Fibroblast of skin of scalp (primary cell): Measurements from ENCODE around the gene FANCC.
"Not testable (repeated sequence)": the region's sequence is repeated elsewhere in the genome, so short reads cannot be mapped to it uniquely, and the experiment has no call there.

Experiments
- DNase-seq: peaks from one replicate; pipeline ENCODE4 v3.0.0-alpha.2; 2013

FANCC gene

DNA sequence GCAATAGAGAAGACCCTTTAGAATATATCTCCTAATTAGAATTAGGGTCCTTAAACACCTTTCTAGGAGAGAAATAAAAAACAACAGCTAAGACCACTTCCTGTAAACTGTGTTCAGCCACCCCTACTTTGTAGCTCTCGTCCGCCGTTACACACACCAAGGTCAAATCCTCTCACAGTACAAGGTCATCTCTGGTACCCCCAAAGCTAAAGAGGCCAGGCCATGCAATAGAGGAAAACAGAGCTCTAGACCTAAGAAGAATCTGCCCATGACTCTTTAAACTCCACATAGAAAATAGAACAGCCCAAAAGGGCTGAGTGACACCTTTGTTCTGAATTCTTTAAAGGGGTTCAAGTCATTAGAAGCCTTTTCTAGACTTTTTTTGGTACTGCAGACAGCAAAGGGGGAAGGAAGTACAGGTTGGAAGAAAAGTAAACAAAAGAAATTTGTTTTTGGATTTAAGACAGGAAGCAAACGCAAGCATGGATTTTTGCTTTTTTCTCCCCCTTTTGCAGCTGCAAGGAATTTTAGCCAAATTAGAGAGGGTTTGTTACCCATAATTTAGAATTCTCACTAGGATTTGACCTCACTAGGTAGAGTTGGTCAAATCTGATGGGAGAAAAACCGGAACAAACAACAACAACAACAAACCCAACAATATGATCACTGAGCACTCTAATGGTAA is 13.4 kb upstream of the FANCC start:
- DNase-seq = no peak

GRCh38 chr9:95329061-95329460 is 11.6 kb upstream of the FANCC start:
- DNase-seq = not testable (repeated sequence)

DNA sequence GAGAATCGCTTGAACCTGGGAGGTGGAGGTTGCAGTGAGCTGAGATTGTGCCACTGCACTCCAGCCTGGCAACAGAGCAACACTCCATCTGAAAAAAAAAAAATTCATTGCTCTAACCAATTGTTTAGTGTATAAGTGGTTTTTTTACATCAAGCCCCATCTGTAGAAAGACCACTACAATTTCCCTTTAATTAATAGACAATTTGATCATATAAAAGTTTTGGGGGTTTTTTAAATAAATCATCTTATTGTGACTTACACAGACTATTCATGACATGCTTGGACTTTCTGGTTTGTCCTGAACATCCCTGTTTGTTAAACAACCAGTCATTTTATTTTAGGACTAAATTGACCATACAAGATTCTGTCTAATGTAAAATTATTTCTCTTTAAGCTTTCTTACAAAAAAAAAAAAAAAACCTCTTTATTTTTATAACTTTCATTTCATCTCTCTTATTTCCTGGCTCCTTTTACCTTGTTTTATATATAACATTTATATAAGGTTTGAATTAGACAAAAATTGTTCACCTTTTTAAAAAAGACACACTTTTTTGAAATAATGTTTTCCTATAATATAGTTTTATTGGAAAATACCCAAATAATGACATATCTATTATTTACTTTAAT is 9.8 kb upstream of the FANCC start:
- no peak for DNase-seq

GRCh38 chr9:95325221-95325620 is 7.7 kb upstream of the FANCC start:
- DNase-seq = no peak

DNA sequence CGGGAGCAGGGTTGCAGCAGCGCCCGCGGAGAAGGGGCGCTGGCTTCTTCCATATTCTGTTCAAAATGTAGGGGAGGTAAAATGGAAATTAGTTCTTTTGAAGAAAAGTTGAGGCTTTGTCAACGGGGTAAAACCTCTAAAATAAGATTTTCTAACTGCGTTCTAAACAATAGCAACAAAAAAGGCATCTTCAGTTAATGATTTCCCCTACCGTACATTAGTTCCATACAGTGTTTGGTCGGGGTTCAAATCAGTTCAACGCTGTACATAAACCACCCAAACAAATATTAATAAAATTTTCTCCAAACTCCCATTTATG is 343 bp upstream of the FANCC start:
- no peak for DNase-seq

DNA sequence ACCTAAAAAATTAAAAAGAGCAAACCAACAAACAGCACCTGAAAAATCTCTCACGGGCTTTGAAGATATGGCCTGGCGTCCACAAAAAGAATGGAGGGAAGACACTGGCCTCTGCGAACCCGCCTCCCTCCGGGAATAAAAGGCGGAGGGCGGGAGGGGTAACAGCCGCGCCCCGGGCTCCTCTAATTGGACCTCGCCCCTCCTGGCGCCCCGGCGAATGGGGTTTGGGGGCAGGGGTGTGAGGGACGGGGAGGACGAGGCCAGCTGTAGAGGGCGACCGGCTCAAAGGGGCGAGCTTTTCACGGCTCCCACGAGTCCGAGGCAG is 753 bp downstream of the FANCC start:
- DNase-seq = peak; percentile 74

GRCh38 chr9:95316274-95316673 is 1.2 kb downstream of the FANCC start:
- no peak for DNase-seq

DNA sequence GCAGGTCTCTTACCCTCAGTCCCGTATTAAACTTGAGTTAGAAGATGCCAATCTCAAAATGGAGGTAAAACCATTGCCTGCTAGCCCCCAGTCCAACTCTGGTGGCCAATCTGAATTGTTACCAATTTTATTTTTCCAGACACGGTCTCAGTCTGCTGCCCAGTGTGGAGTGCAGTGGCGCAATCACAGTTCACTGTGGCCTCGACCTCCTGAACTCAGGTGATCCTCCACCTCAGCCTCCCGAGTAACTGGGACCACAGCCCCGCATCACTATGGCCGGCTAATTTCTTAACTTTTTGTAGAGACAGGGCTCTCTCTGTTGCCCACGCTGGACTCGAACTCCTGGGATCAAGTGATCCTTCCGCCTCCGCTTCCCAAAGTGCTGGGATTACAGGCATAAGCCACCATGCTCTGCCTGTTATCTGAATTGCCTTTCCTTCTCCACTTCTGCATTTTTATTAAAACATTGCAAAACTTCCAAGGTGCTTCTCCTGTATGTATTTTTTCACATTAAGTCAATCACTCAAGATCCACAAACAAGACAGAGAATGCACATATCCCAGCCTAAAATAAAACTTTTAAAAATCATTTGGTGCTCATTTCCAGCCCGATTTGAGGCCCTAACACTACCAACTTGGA is 2.3 kb downstream of the FANCC start:
- no peak for DNase-seq

DNA sequence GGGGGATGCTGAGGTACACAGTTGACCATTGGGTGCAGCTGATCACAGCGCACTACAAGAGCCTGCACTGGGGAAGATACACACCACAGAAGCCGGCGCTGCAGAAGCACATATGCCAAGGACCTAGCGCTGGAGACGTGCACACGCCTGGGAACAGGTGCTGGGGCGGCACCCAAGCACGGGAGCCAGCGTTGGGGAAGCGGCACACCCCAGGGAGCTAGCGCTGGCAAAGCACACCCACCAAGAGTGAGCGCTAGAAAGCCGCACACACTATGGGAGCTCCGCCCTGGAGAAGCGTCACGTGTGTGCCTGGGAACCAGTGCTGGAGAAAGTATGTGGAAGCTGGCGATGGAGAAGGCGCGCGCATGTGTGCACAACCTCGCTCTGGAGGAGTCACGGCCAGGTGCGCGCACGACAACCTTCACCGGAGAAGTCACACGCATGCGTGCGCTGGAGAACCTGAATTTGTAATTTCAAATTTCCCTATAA is 4.5 kb downstream of the FANCC start:
- peak; percentile 56 for DNase-seq

DNA sequence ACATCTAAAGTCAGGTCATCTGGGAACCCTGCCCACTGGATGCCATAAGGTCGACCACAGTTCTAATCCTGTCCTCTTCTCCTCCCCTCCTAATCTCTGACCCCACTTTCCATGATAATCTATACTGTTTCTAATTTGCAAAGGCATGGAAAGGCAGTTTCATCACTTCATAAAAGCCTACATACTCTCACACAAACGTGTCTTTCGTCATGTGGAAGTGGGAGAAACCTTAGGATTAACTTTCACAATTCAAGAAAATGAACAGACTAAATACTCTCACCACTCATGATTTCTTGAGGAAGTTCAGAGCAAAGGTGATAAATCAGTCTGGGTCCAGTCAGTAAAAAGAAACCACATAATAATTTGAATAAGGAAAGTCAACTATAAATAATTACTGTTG is 5.5 kb downstream of the FANCC start:
- no peak for DNase-seq

- DNase-seq = no peak
Observed at GRCh38 chr9:95307538-95307937, 10.0 kb downstream of the FANCC start.

DNA sequence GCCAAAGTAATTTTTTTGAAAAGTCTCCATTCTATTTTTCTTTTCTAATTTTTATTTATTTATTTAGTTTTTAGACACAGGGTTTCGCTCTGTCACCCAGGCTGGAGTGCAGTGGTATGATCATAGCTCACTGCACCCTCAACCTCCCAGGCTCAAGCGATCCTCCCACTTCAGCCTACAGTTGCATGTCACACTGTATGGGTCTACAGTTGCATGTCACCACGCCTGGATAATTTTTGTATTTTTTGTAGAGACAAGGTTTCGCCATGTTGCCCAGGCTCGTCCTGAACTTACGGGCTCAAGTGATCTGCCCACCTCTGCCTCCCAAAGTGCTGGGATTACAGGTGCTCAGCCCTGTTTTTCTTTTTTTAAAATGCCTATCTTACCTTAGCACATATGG is 10.7 kb downstream of the FANCC start:
- DNase-seq = no peak

- peak; percentile 55 for DNase-seq
Observed at GRCh38 chr9:95305770-95306492, 11.6 kb downstream of the FANCC start.

- no peak for DNase-seq
Observed at GRCh38 chr9:95302479-95302878, 15.0 kb downstream of the FANCC start.

DNA sequence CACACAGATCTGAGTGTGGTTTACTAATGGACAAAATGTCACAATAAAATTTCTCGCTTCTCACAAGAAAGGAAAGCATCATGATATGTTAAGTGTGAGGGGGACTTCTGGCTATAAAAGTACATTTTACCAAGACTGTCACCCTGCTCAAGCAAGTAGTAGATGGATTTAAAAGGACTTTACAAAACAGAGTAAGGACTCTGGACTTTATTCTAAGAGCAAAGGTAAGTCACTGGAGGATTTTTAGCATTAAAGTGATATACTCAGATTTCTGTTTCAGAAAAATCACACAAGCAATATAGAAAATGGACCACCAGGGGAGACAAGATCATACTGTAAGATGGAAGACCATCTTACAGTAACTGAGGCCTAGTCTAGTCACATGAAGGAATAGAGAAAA is 19.7 kb downstream of the FANCC start:
- no peak for DNase-seq

- DNase-seq = no peak
Observed at GRCh38 chr9:95297316-95297715, 20.2 kb downstream of the FANCC start.

GRCh38 chr9:95296761-95297160 is 20.7 kb downstream of the FANCC start:
- DNase-seq = no peak

- DNase-seq = not testable (repeated sequence)
Observed at GRCh38 chr9:95293296-95293695, 24.2 kb downstream of the FANCC start.

GRCh38 chr9:95292226-95292625 is 25.3 kb downstream of the FANCC start:
- DNase-seq = no peak

- no peak for DNase-seq
Observed at GRCh38 chr9:95286151-95286550, 31.4 kb downstream of the FANCC start.

GRCh38 chr9:95285307-95285706 is 32.2 kb downstream of the FANCC start:
- DNase-seq = no peak

- no peak for DNase-seq
Observed at GRCh38 chr9:95284162-95285080, 33.1 kb downstream of the FANCC start.

DNA sequence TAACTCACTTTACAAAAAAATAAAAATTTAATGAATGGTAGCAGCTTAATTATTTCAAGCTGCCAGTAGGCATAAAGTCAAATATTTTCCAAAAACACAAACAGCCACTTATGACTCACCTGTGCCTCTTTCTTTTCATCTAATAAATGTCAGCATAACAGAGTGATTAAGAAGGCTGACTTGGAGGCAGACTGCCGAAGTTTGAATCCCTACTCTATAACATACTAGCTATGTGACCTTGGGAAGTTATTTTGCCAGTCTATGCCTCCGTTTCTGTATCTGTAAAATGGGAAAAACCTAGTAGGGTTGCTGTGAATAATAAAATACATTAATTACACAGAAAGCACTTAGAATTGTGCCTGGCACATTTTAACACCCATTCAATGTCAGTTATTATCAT is 33.8 kb downstream of the FANCC start:
- no peak for DNase-seq
